Measurements from ENCODE around the gene SWSAP1. TPM values are rescaled to one million over a fixed set of nuclear protein-coding genes. Genes with fewer than 3 reads are reported as not detected.

The SWSAP1 gene
- total and polyA plus RNA-seq, 9 of the 15 experiments (the other 6 are each of a cell fraction or from before 2014, with no cell fraction given) = 0.18 to 2.8 (median 1.7) TPM

DNA sequence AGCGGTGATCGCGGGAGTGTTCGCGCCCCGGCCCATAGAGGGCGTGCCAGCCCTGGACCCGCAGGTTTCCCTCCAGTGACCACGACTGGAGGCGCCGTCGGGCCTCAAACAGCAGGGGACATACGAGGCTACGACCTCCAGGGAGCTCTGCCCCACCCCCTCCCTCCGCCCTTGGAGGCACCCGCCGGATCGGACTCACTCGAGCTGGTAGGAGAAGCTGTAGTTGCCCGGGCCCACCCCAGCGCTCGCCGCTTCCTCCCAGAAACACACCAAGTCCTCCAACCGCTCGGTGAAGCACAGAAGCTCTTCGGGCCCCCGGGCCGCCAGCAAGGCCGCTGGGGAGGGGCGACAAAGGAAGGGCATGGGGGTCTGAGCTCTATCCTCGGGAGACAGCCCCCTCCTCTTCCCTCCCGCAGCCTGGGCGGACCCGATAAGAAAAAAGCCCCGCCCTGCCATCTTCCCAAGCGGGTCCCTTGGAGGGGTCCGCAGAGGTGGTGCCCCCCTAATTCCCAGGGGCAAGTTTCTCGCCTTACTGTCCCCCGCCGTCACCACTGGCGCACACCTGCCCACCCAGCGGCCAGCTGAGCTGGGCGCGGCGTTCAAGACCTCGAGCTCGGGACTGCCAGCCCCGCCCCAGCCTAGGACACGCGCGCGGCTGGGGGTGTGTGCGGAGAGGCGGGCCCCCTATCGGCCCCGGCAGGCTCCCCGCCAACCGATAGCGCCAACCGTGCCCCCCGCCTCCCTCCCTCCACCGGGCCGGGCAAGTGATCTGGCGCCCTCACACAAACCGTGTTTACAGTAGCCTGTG lies 8.6 kb downstream of the SWSAP1 start (continued):
- TF ChIP-seq FOXA1 (IDR thresholded peaks at IDR 0.05; ENCODE audit: borderline replicate concordance) = no peak
- no peak for TF ChIP-seq SNIP1 (IDR thresholded peaks at IDR 0.05; ENCODE audit: low read depth)
- TF ChIP-seq GABPB2 (CRISPR knock-in tag; conservative IDR thresholded peaks at IDR 0.05) = no peak
- no peak for TF ChIP-seq MYBL2 (IDR thresholded peaks at IDR 0.05; ENCODE audit: low read depth)
- TF ChIP-seq MYBL2 (CRISPR knock-in tag; IDR thresholded peaks at IDR 0.05; ENCODE audit: borderline replicate concordance) = no peak
- TF ChIP-seq ZNF239 (CRISPR knock-in tag; IDR thresholded peaks at IDR 0.05) = no peak
- 0 out of 2 replicates have a peak, but pooled peaks have one; percentile 43 for TF ChIP-seq ZNF384 (IDR thresholded peaks at IDR 0.05; ENCODE audit: low read depth, low read length)
- TF ChIP-seq ZNF77 (CRISPR knock-in tag; IDR thresholded peaks at IDR 0.05) = no peak
- 0 out of 2 replicates have a peak, but pooled peaks have one; percentile 35 for TF ChIP-seq PTBP1 (IDR thresholded peaks at IDR 0.05; ENCODE audit: low read depth, low read length)
- TF ChIP-seq, protein P1, sequence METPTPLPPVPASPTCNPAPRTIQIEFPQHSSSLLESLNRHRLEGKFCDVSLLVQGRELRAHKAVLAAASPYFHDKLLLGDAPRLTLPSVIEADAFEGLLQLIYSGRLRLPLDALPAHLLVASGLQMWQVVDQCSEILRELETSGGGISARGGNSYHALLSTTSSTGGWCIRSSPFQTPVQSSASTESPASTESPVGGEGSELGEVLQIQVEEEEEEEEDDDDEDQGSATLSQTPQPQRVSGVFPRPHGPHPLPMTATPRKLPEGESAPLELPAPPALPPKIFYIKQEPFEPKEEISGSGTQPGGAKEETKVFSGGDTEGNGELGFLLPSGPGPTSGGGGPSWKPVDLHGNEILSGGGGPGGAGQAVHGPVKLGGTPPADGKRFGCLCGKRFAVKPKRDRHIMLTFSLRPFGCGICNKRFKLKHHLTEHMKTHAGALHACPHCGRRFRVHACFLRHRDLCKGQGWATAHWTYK (CRISPR knock-in tag; IDR thresholded peaks at IDR 0.05) = no peak
- TF ChIP-seq ZBTB33 (CRISPR knock-in tag; IDR thresholded peaks at IDR 0.05) = peak; percentile 91
- TF ChIP-seq ZNF143 (CRISPR knock-in tag; IDR thresholded peaks at IDR 0.05) = no peak
- no peak for TF ChIP-seq SLC30A9 (CRISPR knock-in tag; IDR thresholded peaks at IDR 0.05)
- no peak for TF ChIP-seq DIDO1 (tag; IDR thresholded peaks at IDR 0.05; ENCODE audit: low read depth)
- TF ChIP-seq, protein P2, sequence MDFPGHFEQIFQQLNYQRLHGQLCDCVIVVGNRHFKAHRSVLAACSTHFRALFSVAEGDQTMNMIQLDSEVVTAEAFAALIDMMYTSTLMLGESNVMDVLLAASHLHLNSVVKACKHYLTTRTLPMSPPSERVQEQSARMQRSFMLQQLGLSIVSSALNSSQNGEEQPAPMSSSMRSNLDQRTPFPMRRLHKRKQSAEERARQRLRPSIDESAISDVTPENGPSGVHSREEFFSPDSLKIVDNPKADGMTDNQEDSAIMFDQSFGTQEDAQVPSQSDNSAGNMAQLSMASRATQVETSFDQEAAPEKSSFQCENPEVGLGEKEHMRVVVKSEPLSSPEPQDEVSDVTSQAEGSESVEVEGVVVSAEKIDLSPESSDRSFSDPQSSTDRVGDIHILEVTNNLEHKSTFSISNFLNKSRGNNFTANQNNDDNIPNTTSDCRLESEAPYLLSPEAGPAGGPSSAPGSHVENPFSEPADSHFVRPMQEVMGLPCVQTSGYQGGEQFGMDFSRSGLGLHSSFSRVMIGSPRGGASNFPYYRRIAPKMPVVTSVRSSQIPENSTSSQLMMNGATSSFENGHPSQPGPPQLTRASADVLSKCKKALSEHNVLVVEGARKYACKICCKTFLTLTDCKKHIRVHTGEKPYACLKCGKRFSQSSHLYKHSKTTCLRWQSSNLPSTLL (IDR thresholded peaks at IDR 0.05) = no peak
- TF ChIP-seq SP2 (IDR thresholded peaks at IDR 0.05; ENCODE audit: extremely low read depth, low read depth, low read length, poor library complexity, severe bottlenecking) = no peak
- TF ChIP-seq PHB (CRISPR knock-in tag; IDR thresholded peaks at IDR 0.05) = no peak
- TF ChIP-seq RBM22 (IDR thresholded peaks at IDR 0.05; ENCODE audit: low read depth, low read length, poor library complexity, severe bottlenecking) = no peak
- TF ChIP-seq MAZ (CRISPR knock-in tag; conservative IDR thresholded peaks at IDR 0.05 in 1 of 2, IDR thresholded peaks at IDR 0.05 in 1 of 2) = peak; percentile 53 to 86
- TF ChIP-seq PHTF2 (CRISPR knock-in tag; IDR thresholded peaks at IDR 0.05) = no peak
- TF ChIP-seq RBFOX2 (IDR thresholded peaks at IDR 0.05; ENCODE audit: low read depth, low read length) = peak; percentile 77
- TF ChIP-seq SMARCC2 (IDR thresholded peaks at IDR 0.05; ENCODE audit: low read depth) = no peak
- TF ChIP-seq POLR2A (conservative IDR thresholded peaks at IDR 0.05) = peak; percentile 44; the same call in 1 of the 2 replicates
- TF ChIP-seq THRAP3 (IDR thresholded peaks at IDR 0.05; ENCODE audit: borderline replicate concordance) = peak; percentile 58; the same call in 1 of the 2 replicates
- TF ChIP-seq NCOA4 (IDR thresholded peaks at IDR 0.05; ENCODE audit: partially characterized antibody) = no peak
